LoVo (cell line): ENCODE measurements around the gene ZFP37.
"Not testable (repeated sequence)": the region's sequence is repeated elsewhere in the genome, so short reads cannot be mapped to it uniquely, and the experiment has no call there.

ENCODE experiments used
- DNase-seq: peaks from one replicate; pipeline ENCODE4 v3.0.0-alpha.2; 2016; ENCODE audit warnings: low spot score

ZFP37 gene

DNA sequence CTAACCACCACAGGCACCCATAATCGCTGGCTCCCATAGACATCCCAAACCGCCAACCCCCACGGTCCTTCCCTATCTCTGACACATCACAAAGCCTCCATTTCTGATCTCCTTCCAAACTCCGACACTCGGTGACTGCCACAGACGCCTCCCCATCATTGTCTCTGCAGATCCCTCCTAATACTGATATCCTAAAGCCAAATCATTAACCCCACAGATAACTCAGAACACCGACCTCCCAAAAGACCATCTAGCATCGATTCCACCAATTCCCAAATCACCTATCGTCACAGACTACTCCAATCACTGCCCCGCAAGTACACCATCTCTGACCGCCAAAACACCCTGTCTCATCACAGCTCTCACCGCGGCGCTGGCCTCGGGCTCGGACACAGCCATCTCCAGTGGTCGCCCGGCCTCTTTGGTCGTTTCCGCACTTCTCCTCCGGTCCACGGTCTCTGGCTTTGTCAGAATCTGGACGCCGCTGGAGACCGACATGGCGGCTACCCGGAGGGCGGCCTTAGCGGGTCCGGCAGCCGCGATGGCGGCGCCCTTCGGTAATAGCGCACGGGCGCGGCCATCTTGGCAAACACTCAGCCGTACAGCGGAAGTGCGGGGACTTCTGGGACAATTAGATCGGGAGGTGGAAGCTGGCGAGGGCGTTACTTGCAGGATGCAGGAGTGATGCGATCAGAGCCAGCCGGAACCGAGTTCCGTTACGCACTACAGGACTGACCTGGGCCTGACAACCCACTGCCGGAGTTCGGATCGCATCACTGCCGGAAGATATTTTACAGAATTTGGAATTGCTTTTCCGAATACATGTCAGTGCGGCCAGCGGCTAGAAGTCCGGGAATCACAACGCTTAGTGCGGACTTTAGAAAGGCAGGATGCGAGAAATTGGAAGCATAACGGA lies at the start of gene ZFP37:
Gene ZFP37, minus strand, starts transcription at position 534 of the 916 bp plus-strand sequence. Its CDS starts 36 bp downstream, at position 498.
- DNase-seq: peak; percentile 82

GRCh38 chr9:113105345-113105744 lies 48.8 kb upstream of the ZFP37 start:
- DNase-seq: not testable (repeated sequence)

- no peak for DNase-seq
Measured at GRCh38 chr9:113095561-113095960, 39.0 kb upstream of the ZFP37 start.

- DNase-seq: not testable (repeated sequence)
Measured at GRCh38 chr9:113089924-113090323, 33.4 kb upstream of the ZFP37 start.

DNA sequence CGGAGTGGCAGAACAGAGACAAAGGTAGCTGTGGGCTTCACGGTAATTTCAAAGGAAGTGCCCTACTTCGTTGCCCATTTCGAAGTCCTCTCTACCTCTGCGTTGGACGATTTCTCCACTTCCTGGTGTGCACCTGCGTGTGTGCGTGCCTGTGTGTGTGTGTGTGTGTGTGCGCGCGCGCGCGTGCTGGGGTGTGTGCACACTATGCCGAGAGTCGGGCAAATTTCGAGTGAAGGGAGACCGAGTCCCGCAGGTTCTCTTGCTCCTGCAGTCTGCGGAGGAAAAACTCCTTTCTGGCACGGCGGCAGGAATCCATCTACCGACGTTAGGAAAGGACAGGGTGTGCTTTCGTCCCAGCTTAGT lies 32.6 kb upstream of the ZFP37 start:
- not testable (repeated sequence) for DNase-seq

- not testable (repeated sequence) for DNase-seq
Measured at GRCh38 chr9:113088456-113089142, 32.1 kb upstream of the ZFP37 start.

DNA sequence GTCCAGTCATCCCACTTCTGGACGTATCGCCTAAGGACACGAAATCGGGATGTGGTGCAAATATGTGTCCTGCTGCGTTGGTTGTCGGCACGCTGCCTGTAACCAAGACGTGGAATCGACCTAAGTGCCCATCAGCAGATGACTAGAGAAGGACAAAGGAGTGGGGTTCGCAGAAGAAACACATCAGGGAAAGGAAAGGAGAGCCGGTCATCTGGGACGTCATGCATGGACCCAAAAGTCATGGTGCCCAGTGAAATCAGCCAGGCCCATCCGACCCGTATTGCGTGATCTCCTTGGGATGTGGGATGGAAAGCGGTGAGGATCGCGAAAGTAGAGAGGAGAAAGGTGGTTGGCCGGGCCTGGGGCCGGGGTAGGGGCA lies 6.4 kb upstream of the ZFP37 start:
- not testable (repeated sequence) for DNase-seq

DNA sequence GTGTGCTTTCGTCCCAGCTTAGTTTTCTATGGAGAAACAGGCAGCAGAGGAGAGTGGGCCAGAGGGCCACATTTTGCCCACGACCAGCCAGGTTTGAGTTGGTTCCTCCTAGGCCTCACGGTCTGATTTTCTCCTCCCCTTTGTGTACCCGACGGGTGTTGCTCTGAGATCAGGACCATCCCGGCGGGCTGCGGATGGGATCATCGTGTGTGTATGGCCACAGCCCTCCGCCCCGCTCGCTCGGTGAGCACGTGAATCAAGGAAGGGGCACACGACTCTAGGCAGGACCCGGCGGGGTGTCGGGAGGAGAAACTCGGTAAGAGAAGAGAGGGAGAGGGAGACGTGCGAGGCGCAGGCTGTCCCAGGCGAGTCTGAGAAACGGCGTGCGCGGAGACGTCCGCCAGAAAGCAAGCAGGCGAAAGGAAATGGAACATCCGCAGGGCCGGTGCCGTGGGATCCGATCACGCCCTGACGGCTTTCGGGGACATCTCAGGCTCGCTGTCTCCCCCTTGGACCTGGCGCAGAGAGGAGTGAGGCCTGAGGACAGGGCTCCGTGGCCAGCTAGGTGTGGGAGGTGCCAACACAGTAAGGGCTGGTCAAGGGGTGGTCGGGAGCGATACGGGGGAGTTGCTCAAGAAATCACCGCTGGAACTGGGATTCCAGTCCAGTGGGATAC lies 5.9 kb upstream of the ZFP37 start:
- DNase-seq: not testable (repeated sequence)

- not testable (repeated sequence) for DNase-seq
Measured at GRCh38 chr9:113061072-113061850, 4.7 kb upstream of the ZFP37 start.

- not testable (repeated sequence) for DNase-seq
Measured at GRCh38 chr9:113059581-113060284, 3.2 kb upstream of the ZFP37 start.

- DNase-seq: no peak
Measured at GRCh38 chr9:113057193-113057592, 669 bp upstream of the ZFP37 start.

DNA sequence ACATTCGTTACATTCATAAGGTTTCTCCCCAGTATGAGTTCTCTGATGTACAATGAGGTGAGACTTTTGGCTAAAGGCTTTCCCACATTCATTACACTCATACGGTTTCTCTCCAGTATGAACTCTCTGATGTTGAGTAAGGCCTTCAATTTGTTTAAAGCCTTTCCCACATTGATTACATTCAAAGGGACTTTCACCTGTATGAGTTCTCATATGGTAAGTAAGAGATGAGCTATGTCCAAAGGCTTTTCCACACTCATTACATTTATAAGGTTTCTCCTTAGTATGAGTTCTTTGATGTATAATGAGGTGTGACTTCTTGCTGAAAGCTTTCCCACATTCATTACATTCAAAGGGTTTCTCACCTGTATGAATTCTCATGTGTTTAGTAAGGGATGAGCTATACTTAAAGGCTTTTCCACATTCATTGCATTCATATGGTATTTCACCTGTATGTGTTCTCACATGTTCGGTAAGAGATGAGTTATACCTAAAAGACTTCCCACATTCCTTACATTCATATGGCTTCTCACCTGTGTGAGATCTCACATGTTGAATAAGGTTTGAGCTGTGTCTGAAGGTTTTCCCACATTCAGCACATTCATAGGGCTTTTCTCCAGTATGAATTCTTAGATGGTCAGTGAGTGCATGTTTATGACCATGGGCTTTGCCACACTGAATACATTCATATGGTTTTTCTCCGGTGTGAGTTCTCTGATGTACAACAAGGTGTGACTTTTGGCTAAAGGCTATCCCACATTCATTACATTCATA lies 13.5 kb downstream of the ZFP37 start:
- DNase-seq: no peak

GRCh38 chr9:113026200-113026599 lies 30.3 kb downstream of the ZFP37 start:
- DNase-seq: no peak

GRCh38 chr9:113018247-113018646 lies 38.3 kb downstream of the ZFP37 start:
- DNase-seq: no peak

DNA sequence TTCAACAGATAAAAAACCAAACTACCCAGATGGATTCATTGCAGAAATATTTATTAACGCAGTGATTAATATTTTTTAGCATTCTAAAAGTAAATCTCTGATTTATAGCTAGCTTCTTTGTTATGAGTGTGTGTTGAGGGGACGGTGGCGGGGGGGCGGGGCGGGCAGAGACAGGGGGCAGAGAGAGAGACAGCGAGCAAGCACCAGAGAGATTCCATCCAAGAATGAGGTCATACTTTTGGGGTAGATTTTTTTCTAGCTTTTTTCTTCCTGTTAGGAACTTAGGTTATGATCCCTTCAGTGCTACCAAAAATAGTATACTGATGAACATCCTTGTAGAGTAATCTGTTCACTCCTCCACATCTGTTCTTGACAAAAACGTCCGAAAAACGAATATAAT lies 44.0 kb downstream of the ZFP37 start:
- no peak for DNase-seq

GRCh38 chr9:113011911-113012381 lies 44.6 kb downstream of the ZFP37 start, which contains the start of gene ZNF883:
Gene ZNF883, minus strand, starts transcription at chr9:113012192.
- DNase-seq: no peak

- DNase-seq: no peak
Measured at GRCh38 chr9:113005777-113006176, 50.7 kb downstream of the ZFP37 start.

GRCh38 chr9:112997236-112997941 lies 59.1 kb downstream of the ZFP37 start:
- no peak for DNase-seq
